Stimulated activated CD8-positive, alpha-beta memory T cell treated with anti-CD3 and anti-CD28 coated beads, Interleukin-7, amount 100 ng/mL, for 48 hours (primary cell): ENCODE data around the gene MEF2C.

ENCODE experiments used
- DNase-seq, 2 donors: peaks; one replicate each; pipeline ENCODE4 v3.0.0-alpha.2; 2020; ENCODE audit warnings: low read depth in 1 of 2; ENCODE audit errors: extremely low read depth in 1 of 2

The MEF2C gene

DNA sequence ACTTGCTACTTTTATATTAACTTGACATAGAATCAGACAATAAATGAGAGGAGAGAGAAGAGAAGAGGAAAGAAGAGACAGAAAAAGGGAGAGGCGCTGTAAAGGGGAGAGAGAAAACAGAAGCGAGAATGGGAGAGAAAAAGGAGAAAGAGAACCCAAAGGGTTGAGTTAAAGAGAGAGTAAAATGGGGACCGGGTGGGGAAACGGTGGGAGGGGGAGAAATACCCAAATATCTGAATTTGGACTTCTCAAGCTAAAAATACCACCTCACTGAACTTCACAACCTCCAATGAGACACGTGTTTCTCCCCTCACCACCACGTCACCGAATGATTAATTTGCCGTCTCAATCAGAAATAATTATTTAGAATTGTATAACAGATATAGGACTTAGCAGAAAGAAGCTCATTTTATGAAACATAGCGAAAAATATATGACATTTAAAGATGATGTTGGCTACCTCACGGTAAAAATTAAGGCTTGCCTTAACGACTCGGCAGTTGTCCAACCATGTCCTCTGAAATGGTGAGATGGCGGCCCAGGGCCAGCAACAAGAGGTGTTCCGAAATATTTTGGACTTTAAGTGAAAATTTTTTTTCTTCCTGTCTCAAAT, 204.1 kb downstream of the MEF2C start:
- no peak for DNase-seq

DNA sequence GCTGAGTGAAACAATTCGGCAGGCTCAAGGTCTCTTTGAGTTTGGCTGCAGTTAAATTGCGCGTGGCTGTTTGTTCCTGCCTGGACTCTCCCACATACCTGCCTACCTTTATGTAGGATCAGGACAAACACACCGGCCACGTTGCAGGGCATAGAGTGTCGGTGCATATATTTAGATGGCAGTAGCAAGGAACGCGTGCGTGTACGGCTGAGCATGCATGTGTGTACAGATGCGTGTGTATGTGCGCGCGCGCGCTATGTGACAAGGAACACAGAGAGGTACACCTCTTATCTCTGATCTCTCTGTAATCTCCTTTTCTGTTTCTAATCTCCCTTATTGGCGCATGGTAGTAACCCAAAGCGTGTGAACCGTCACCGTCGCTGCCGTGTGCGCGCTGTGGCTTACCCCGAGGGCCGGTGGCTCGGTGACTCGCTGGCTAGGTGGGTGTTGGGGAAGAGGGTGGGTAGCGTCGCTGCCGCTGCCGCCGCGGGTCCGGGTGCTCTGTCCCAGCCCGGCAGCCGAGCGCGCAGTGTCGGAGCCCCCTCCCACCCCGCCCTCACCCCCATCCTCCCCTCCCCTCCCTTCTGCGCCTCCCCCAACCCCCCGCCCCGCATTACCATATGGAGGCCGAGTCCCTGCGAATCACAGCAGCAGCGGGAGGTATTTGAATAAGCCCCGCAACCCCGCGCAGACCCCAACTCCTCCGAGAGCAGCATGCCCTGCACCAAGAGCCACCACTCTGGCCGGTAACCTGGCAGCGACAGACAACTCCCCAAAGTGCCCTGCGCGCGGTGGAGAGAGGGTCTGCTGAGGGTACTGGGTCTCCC, 204.8 kb downstream of the MEF2C start:
- no peak for DNase-seq

DNA sequence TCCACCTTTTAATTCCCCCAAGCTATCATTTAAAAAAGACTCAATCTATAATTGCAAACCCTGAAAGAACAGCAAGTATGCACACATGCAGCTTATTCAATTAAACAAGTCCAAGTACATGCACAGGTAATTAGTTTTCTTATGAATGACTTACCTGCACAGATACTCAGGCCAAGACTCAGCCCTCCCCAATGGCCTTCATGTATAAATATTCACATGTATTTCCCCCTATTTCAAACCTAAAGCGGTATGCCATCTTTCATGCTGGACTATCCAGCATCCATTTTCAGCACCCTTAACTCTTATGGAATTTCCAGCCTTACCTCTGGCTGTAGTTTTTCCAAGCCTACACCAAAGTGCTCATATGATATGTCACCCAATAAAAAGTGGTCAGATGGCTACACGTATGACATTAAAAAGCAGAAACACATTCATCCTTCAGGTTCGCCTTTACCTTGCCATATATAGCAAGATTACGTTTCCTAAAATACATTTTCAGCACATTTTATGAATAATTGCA, 205.5 kb downstream of the MEF2C start:
- no peak for DNase-seq

DNA sequence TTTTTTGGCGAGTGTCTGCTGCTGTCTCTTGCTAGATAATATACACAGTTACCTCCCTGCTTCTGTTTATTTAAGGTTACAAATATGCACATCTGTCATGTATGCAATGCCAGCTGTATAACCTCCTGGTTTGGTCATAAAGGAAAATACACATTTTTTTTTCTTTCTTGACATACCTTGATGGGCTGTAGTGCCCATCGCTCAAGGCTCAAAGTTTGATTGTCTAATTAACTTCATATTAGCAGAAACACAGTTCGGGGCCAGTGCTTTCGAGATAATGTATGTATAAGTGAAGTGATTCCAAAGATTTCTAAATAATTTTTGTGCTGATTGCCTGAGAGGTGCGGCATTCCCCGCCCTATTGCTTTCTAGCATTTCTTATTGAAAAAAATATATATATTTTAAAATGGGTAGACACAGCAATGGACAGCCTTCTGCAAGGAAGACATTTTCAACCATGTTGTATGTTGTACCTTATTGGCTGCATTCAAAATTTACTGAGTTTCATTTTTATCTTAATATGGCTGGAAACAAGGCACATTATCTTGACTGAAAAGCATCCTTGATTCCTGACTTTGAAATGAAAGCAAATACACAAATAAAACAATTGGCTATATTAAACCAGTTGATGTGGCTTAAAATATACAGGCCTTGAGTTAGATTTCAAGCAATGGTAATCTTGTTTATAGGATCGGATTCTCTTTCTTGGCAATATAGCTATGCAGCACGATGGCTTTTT, 206.2 kb downstream of the MEF2C start:
- DNase-seq = no peak

DNA sequence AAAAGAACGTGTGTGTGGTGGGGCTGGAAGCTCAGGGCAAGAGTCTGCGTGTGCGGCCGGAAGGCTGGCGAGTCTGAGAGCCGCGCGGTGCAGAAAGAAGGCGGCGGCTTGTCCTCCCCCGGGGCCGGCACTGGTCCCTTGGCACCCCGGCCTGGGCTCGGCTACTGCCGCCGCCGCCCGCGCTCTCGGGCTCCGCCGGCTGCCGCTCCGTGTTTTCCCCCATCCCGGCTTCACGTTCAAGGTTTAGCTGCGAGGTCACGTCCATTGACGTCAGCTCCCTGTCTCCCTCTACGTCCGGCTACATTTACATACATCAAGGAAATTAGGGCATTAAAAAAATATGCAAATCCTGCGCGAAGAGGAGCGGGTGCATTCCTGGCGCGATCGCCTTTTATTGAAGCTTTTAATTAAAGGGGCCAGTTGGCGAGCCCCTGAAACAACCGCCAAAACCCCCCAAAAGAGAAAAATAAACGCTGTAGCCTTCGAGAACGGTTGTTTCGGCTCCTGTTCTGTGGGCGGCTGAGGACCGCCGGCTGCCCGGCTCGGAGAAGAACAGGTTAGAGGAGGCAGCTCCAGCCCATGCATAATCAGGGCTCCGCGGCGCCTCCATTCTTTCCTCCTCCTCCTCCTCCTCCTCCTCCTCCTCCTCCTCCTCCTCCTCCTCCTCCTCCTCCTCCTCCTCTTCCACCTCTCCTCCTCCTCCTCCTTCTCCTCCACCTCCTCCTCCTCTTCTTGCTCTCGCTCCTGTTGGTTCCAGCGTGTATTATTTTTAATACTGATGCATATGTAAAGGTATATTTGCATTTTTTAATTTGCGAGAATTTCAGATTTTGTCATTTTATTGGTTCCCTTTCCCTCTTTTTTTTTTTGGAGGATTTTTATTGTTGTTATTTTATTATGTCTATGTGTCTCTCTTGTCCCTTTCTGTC, 207.0 kb downstream of the MEF2C start:
- no peak for DNase-seq

DNA sequence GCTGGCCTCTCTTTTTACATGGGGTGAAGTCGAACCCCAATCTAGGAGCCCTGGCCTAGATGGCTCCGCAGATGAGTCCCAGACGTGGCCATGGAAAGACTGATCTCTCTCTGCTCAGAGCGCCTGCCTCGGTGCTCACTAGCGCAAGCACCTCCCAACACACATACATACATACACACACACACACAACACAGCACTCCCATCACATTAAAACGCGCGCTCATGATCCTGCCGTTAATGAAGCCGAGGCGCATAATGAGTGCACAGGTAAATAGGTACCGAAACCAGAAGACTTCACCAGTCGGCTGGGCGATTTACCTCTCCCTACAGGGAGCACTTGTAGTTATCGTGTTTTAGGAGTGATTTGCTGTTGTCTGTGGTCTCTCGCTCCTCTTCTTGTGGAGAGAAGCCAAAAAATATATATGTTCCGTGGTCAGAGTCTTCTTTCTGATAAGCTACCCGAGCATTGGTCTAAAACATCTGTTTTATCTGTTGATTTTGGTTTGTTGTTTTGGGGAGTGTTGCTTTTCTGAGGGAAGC, 207.7 kb downstream of the MEF2C start:
- no peak for DNase-seq

DNA sequence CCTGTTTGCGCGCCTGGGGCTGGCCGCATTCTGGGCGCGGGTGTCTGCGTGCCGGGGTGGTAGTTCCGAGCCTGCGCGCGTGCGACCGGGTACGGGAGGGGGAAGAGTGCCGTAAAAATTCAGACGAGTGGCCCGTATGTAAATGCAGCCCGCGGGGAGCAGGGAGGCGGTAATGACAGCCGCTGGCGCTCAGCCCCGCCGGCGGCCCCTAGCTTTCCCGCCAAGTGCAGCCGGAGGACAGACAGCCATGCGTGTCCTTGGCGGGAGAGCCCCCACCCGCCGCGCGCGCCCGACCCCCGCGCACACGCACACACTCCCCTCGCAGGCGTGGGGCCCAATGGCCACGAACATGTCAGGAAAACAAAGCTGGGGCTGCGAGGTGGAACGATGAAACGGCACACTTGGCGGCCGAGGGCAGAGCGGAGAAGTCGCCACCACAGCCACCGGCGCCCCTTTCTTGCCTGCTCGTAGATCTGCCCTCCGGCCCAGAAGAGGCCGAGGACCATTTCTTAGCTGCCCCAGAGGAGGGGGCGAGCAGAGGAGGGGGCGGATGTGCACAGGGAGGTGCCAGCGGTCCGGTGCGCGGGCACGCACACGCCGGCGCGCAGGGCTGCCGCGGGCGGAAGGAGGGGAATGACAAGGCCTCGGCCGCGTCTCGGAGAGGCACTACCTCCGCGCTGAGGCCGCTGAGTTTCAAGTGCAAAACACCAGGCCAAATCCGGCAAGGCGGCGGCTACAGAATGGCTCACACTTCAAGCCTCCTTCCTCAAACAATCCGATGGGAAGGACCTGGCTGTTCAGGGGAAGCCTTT, 208.4 kb downstream of the MEF2C start:
- DNase-seq = no peak

DNA sequence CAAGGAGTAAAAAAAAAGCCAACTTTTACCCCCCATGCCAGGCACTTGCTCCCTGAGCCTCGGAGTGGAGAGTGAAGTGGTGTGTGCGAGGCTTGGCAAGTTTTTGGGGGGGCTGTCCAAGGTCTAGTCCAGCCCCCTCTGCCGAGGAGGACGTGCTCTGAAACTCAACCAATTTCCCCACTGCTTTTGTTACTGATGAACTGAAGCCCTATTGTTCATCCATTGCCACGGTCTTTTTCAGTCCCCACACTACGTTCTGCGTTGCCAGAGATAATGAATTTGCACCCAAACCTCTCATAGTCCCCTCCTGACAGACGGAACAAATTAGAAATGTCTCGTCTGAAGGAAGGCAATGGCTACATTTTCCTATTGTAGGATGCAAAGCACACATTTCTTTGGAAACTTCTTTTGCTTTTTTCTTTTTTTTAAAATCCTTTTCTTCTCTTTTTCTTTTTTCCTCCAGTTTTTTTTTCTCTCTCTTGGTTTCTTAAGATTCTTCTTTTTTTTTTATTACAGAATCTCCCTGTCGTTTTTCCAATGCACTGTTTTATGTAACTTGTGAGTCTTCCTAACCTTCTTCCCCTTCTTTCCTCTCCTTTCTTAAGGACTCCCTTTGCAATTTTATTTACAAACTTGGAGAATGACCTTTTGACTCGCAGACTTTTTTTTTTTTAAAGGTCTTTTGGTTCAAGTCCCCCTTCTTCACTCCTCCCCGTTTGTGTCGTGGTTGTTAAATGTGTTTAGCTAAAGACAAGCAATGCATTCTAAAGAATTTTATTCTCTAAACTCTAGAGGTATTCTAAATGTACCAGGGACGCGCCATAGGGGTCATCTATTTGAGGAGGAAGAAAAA, 209.5 kb downstream of the MEF2C start:
- no peak for DNase-seq

DNA sequence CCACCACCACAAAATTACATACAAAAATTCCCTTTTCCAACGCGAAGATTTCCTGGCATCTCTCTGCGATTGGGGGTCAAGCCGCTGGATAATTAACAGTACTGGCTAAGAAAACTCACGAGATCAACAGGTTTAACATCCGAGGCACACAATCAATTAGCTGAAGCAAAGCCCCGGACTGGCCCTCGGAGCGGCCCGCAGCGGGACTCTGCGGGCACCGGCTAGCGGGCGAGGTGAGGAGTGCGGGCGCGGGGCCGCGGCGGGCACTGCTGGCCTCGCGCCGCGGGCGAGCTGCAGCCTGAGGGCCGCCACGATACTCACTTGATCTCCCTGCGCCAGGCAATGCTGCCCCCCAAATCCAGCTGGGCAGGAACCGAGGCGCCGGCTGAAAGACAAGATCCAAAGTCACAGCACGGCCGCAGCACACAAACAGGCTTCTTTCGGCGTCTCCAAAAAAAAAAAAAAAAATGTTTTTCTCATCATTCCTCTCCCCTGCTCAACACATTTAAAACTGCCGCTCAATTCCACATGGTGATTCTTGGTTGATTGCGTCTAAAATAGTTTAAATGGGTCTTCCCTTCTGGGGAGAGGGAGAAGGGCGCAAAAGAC, 210.2 kb downstream of the MEF2C start:
- DNase-seq = no peak

DNA sequence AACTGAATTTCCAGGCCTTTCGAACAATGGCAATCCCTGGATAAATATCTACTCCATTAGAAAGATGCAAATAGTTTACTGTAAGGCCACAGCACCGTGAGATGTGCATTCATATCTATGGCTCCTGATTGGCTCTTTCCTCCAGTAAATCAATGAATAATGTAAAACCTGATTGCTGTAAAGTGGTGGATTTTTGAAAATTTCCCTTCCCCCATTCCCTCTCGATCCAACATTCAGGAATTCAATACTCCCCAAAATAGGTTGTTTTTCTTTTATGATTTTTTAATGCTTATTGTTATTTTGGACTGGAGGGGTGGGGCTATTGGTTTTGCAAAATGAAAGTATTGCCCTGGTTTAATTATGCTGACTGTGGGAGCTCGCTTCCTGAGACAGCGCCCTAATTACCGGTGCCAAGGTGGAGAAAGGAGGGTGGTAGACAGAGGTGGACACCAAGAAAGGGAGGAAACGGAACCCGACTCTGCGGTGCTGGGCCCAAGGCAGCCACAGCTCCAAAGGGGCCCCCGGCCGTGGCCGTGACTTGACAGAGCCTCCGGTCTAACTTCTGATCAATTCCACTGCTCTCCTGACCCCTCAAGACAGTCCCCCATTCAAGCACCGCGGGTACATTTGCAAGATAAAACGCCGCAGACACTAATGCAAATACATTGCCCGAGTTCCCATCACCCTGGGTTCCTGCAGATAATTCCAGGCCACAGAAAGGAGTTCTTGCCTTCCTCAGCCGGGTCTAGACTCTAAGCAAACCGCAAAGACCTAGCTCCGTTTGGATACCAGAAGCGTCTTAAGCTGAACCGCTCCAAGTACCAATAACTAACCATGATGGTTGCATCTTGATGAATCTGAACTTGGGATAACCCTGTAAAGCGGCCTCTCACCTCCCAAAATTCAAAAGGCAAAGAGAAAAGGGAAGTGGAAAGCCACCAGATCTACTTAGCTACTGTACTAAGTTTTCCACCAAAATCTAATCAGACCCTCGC, 211.2 kb downstream of the MEF2C start:
- DNase-seq = no peak

DNA sequence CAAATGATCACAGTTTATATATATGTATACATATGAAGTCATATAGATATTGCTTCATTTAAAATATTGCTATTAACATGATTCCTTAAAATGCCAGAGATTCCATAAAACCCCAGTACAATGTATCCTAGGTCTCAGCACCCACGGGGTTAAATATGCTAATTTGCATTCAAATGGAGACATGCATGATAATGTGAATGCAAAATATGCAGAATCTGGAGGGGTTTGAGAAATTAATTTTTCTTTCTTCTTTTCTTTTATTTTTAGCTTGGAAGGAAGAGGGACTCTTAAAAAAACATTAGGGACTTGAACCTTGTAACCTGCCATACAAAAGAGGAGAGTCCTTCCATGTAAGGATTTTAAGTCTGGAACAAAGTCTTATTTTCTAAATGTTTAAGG, 211.9 kb downstream of the MEF2C start:
- no peak for DNase-seq

DNA sequence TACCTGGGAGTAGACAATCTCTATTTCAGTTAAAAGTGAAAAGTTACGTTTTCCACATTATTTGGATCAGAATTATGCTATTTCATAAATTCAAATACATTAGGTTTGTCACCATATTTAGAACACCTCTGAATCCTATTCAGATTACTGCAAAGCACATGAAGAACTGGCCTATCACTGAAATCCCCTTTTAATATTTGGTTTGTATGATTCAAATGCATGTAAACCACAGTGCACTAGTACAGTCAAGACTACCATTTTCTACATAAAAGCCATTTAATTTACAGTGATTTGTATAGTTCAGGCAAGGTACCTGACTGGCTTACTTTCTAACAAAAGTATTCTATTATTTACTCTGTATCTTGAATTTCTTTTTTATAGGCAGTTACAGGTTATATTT, 212.5 kb downstream of the MEF2C start:
- no peak for DNase-seq

DNA sequence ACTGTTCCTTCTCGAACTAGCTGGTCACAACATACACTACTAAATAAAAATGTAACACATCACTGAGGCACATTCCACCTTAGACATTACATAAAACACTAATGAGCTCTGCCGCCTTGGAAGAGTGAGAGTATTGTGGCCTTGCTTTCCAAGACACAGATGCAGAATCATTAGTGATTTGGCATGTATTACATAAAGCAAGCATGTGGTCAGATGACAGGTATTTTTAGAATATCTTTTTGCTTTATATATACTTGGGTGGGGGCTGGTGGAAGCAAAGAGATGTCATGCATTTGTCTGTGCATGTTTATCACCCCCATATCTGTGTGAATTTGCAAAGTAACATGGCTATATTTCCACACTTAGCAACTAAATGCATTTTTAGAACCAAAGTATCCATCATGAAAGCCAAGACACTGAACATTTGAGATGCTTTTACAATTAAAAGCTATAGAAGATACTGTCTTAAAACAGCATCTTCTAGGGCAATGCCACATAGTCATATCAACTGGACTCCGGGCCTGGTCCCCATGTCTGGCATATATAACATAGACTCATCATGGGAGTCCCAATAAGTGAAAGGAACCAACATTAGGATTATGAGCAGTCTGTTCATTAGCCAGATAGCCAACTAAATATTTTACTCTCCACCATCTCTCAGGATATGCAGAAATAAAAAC, 213.5 kb downstream of the MEF2C start:
- no peak for DNase-seq

DNA sequence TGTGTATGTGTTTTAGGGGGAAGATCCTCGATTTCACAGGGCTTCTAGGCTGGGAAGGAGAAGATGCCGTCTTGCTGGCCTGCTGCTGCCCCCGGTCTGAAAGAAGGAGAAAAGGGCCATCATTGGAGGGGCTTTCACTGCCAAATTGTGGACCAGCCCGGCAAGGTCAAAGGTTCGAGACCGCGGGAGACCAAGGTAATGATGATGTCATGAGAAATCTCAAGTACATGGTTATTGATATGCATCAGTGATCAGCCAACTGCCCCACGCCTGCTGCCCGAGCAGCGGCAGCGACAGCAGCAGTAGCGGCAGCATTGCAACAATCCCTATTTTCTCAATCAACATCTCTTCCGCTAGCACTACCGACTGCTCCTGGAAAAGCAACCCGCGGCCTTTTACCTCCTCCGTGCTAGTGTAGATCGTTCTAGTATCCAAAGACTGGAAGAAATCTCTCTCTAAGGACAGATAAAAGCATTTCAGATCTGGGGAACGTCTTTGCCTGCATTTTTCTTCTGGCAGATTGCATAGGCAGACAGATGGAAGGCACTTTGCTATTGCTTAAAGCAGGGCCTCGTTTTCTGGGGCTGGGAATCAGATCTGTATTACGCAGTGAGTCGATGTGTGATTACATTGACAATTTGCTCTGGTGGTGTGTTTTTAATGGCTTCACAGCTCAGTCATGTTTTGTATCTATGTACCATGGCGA, 215.3 kb downstream of the MEF2C start:
- no peak for DNase-seq
